Stromal cell of bone marrow (primary cell): ENCODE data around the gene DNMT1.

Experiments
- DNase-seq: peaks from one replicate; pipeline ENCODE4 v3.0.0-alpha.2; 2012; ENCODE audit warnings: low read depth

Gene DNMT1

DNA sequence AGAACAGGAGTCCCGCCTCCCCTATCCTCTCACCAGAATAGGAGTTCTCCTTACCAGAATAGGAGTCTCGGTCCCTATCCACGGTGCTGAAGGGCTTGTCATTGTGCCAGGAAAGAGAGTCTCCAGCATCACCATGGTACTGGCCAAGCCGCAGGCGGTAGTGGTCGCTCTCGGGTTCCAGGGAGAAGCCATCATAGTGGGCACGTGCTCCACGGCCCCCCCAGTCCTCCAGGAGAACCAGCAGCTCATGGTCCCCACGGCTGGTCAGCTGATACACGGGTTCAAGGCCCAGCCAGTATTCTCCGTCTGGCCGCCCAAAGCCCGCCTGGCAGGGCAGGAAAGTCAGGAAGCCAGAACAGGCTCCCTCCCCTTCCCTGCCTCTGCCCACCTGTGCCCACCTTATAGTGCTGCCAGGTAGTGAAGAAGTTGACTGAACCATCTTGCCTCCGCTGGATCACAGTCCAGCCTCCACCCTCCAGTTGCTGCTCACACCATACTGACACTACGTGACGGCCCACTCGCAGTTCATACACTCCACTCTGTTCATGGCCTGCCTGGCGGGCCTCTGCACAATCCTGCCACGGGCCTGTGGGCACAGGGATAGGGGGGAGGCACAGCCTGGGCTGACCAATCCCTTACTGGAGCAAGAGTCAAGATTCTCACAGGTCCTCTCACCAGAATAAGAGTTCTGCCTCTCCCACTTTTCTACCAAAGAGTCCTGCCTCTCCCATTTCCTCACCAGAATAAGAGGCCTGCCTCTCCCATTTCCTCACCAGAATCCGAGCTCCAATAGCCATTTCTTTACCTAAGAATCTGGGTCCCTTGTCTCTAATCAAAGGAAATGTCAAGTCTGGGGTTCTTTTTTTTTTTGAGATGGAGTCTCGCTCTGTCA is 101.2 kb downstream of the DNMT1 start:
- DNase-seq, result no peak

DNA sequence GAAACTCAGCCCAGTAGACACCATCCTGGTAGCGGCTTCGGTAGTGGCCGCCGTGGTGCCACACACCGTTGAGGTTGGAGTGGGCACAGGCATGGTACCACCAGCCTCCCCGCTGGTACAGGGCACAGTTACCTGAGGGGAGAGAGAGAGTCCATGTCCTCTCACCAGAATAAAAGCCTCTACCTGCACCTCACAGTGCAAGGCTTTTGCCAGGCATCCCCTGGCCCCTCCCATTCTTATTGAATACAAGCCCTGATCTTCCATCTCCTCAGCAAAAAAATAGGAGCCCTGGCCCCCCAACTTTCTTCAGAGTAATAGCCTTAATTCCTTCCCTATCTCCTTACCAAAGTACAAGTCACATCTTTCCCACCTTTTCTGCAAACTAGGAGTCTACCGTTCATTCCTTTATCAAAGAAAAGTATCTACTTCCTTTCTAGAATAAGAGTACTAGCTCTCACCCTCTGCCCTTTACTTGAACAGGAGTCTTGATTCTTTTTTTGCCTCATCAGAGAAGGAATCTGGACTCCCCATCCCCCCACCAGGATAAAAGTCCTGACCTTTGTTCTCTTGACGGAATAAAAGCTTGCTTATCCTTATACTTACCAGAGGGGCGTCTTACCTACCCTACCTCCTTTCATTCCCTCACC is 102.0 kb downstream of the DNMT1 start:
- DNase-seq, result no peak

DNA sequence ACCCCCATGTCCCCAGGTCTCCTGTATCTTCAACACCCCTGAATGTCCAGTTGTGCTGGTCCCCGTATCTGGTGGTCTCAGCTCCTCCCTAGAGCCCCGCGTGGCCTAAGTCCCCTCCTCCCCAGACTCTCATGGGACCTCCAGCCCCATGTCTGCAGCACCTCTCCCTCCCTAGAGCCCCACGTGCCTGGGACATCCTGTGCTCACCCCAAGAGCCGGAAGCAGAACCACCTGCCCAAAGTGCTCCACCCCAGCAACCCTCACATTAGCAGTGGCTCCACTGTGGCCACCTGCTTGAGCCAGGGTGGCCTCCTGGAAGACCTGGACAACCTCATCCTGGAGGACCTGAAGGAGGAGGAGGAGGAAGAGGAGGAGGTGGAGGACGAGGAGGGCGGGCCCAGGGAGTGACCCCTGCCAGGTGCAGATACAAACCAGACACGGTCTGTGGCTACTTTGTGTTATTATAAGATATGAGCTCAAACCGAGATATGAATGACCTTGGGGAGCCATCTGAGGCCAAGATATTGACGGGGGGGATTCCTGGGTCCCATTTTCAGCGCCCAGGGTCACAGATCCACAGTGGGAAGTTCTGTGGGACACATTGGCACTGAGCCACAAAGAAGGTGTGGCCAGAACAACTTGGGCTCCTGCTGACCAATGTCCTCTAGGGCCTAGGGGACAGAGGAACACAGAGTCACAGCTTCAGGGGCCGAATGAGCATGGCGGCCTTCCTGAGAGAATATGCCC is 102.7 kb downstream of the DNMT1 start:
- no peak for DNase-seq

DNA sequence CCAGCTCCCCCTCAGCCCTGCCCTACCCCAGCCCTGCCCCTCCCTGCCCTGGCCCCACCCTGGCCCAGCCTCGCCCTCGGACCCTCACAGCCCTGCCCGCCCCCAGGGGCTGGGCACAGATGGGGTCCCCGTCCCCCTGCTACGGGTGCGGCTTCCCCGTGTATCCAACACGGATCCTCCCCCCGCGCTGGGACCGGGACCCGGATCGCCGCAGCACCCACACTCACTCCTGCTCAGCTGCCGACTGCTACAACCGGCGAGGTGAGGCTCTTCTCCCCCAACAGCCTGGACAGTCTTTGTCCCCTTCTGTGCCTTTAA is 103.4 kb downstream of the DNMT1 start:
- DNase-seq, result no peak

DNA sequence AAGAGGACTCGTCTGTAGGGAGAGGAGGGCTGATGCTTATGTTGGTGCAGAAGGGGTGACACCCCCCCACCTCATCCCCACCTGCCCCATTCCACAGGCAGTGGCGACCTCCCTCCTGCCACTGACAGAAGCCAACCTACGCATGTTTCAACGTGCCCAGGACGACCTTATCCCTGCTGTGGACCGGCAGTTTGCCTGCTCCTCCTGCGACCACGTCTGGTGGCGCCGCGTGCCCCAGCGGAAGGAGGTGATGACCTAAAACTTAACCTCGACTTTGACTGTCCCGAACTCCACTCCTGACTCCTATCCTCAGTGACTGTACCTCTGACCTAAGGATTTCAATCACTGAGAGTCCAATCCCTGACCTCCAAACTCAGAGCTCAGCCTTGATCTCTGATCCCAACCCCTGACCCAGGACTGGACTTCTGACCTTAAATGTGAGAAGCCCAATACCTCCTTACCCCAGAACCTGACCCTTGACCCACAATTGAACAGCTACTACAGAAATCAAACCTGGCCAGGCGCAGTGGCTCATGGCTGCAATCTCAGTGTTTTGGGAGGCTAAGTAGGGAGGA is 104.9 kb downstream of the DNMT1 start:
- no peak for DNase-seq

DNA sequence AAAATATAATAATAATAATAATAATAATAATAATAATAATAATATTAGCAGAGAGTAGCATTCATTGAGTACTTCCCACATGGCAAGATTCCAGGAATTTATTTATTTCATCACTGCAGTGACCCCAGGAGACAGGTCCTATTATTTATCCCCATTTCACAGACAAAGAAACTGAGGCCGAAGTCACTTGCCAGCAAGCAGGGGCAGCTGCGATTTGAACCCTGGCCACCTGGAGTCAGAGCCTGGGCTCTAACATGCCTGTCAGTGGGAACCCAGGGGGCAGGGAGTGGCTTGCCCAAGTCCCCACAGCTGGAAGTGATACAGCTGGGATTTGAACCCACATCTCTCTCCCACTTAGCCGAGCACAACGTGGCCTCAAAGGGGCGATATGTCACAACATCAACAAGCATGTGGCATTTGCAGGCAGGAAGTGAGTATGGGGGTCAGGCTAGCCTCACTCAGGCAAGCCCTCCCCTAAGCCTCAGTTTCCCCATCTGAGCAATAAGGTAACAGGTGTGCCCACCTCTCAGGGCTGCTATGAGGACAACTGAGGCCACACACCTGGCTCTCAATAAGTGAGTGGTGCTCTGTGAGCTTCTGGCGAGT is 105.7 kb downstream of the DNMT1 start:
- no peak for DNase-seq

DNA sequence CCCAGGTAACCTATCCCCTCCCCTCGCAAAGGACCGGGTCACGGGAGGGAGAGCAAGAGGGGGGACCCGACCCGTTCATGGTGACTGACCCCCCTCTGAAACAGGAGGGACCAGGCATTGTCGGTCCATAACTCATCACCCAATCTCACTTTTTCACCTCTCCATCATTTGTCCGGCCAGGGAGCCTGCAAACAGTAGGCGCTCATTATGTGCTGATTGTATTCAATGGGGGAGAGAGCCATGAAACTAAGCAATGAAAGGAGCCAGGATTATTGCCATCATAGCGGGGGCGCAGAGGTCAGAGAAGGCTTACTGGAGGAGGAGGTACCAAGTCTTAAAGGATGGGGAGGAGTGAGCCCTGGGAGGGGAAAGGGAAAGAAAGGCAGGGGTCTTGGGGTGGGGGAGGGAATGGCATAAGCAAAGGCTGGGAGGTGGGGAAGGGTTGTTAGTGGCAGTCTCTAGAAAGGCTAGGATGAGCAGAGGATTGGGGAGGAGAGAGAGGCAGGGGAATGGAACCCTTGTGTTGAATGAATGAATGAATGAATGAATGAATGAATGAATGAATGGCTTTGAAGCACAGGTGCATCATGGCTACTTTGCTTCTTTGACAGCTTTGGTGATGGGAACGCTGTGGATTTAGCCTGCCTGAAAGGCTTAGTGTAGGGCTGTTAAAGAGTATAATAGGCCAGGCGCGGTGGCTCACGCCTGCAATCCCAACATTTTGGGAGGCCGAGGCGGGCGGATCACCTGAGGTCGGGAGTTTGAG is 107.3 kb downstream of the DNMT1 start:
- no peak for DNase-seq

DNA sequence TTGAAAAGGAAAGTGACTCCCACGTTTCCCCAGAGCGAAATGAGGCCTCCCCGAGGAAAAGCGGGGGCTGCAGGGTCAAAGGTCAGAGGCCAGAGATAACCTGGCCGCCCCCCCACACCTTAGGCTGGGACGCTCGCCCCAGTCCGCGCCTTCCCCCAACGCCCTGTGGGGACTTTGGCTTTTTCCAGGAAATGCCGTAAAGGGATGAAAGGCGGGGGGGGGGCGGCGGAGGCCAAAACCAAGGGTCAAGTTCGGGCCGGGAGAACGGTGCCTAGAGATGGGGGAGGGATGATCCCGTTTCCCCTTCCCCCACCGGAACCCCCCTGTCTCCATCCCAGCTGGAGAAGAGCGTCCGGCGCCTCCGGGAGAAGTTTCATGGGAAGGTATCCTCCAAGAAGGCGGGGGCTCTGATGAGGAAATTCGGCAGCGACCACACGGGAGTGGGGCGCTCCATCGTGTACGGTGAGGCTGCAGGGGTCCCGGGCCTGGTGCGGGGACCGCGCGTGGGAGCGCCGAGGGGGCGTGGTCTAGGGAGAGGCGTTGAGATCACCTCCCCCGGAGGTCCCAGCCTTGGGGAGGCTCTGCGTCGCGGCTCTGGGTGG is 108.1 kb downstream of the DNMT1 start:
- no peak for DNase-seq

DNA sequence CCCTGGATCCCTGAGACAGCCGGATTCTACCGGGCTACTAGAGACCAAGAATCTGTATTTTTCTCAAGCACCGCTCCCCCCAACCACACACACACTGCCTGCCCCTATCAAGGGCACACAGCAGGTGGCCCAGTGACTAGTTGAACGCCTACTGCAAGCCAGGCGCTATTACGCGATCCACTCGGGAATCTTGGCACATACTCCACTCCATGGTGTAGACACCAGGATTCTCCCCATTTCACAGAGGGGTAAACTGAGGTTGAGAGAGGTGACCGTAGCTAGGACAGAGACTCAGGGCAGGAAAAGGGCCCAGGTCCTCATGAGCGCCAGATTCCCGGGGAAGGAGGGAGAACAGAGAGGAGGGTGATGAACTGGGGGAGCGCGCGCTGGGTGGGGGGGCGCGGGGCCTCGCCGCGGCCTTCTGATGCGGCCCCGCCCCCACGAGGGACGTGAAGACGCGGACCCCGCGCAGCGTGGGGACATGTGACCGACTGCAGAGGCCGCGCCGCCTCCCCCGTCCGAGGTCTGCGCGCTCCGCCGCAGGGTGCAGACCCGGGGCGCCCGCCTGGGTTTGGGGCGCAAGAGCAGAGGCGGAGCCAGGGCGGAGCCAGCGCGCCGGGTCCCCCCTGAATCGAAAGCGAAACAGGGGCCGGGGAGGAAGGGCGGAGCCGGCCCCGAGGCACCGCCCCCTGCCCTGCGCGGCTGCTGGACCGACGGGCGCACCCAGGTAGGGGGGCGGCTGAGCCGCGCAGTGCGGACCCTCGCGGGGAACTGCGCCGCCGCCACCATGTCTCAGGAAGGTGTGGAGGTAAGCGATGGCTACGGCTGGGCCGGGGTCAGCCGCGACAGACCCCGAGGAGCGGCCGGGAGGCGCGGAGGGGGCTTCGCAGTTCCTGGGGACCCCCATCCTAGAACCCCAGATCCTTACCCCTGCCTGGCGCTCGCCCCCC is 108.8 kb downstream of the DNMT1 start, which contains the start of gene SHFL:
TSS of gene SHFL (plus strand) at position 677 of the 950 bp plus-strand sequence. CDS start at position 788, 111 bp downstream.
- peak; percentile 44 for DNase-seq

DNA sequence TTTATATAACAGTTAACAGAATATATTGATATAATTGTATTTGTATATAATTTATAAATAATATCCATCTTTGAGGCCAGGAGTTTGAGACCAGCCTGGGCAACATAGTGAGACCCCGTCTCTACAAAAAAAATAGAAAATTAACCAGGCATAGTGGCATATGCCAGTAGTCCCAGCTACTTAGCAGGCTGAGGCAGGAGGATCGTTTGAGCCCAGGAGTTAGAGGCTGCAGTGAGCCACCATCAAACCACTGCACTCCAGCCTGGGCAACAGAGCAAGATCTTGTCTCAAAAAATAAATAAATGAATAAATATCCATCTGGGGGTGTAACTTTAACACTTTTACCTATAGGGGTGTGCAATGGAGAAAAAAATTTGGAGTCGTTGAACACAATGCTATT is 110.0 kb downstream of the DNMT1 start:
- no peak for DNase-seq

DNA sequence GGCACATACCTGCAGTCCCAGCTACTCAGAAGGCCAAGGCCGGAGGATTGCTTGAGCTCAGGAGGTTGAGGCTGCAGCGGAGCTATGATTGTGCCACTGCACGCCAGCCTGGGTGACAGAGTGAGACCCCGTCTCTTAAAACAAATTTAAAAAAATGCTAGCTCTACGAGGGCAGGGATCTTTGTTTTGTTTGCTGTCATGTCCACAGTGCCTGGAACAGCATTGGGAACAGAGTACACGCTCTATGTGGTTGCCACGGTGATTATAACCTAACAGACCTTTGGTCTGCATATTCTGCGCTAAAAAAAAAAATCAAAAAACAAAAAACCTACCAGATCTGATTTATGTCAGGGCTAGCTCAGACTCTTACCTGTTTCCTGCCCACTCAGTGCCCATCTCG is 110.8 kb downstream of the DNMT1 start:
- no peak for DNase-seq
